ENCODE results near the gene THAP7. TPM values are rescaled to one million over a fixed set of nuclear protein-coding genes. Genes with fewer than 3 reads are reported as not detected.
"Not testable (repeated sequence)": the region's sequence is repeated elsewhere in the genome, so short reads cannot be mapped to it uniquely, and the experiment has no call there.

The THAP7 gene
- total RNA-seq, 2 experiments from 2014 or later = 25.1 to 27.2 TPM

DNA sequence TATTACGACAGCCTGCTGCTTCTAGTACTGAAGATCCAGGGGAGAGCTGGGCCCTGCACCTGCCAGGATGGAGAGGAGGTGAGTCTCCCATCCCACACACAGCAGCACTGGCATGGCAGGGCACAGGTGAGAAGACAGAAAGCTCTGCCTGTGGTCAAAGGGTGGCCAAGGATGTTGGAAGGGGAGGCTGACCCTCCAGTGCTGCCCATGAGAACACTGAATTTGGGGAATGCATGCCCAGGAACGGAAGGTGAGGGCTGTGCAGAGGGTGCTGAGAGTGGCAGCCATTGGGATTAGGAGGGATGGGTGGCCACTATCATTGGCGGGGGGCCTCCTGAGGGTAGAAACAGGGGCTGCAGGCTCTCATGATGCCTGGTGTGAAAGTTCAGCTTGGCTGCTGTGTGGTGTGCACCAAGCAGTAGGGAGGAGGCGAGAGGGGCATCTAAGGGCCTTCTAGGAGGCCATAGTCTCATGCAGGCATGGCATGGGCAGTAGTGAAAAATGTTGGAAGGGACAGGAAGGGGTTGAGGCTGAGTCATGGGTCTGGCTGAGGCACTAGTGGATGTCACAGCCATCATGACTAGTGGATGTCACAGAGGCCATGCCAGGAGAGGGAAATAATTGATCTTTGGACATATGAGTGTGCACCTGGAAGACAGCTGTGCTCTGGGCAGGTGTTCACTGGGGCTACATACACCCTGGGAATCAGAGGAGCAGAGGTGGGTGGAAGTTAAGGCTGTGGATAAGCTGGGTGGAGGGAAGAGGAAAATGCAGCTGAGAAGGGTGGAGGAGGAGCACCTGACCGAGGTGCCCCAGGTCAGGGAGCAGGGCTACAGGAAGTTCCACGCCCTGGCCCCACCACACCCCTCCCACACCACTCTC lies 41.3 kb upstream of the THAP7 start:
- intact Hi-C loops (cut with DNase I, micrococcal nuclease) = no loop called here
- Mint-ChIP-seq H3K9me3 (ENCODE audit: low read depth) (no peaks in the 10 kb centered on the region), H3K27ac (no peak overlapping the region), H3K4me3 (no peak overlapping the region), H3K36me3 (ENCODE audit: low read depth) (no peaks in the 10 kb centered on the region), H3K27me3 (peaks cover 15% of the 10 kb centered on the region), H3K4me1 (peaks cover 23% of the 10 kb centered on the region)
- CTCF ChIA-PET = interaction anchor here (0.6 kb wide), 1 partner anchor 302 kb away, joined by 3 read pairs; no protein-coding TSS in a partner anchor
- no peak for DNase-seq
- POLR2A ChIA-PET = no interaction called here
- ATAC-seq = no peak

DNA sequence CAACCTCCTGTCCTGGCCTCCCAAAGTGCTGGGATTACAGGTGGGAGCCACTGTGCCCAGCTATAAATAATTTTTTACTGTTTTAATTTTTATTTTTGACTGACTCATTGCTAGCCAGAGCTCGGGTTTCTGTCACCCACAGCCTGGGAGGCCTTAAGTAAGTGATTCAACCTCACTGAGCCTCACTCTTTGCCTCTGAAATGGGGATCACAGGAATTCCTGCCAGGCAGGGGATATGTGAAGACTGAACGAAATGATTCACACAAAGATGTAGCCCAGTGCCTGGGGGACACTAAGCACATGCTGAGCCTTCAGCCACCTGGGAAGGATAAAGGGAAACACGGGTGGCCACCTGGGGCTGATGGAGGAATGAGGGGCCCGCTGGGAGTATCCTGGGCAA lies 40.0 kb upstream of the THAP7 start:
- ChIA-PET POLR2A (no interaction called here), CTCF (interaction anchor here (1.2 kb wide), 1 partner anchor 27 kb away, joined by 4 read pairs; the partner anchor contains the start of gene P2RX6)
- peaks cover 15% of the 10 kb centered on the region for H3K27me3 Mint-ChIP-seq
- intact Hi-C loops (cut with DNase I, micrococcal nuclease) = no loop called here
- no peak for ATAC-seq
- no peaks in the 10 kb centered on the region for H3K36me3 Mint-ChIP-seq (ENCODE audit: low read depth)
- no peak overlapping the region for H3K4me3 Mint-ChIP-seq
- H3K27ac Mint-ChIP-seq = no peak overlapping the region
- peaks cover 23% of the 10 kb centered on the region for H3K4me1 Mint-ChIP-seq
- no peaks in the 10 kb centered on the region for H3K9me3 Mint-ChIP-seq (ENCODE audit: low read depth)
- no peak for DNase-seq

DNA sequence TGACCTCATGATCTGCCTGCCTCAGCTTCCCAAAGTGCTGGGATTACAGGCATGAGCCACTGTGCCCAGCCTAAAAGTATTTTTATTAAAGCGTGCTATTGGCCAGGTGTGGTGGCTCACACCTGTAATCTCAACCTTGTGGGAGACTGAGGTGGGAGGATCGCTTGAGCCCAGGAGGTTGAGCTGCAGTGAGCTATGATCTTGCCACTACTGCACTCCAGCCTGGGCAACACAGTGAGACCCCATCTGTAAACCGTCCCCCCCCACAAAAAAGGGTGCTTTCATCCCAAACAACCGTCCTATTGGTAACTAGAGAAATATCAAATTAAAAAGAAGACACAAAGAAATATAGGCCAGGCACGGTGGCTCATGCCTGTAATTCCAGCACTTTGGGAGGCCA lies 37.2 kb upstream of the THAP7 start:
- H3K27ac Mint-ChIP-seq; H3K4me1 Mint-ChIP-seq; H3K9me3 Mint-ChIP-seq (ENCODE audit: low read depth); ATAC-seq; intact Hi-C loops (cut with DNase I, micrococcal nuclease); POLR2A ChIA-PET; H3K4me3 Mint-ChIP-seq; H3K36me3 Mint-ChIP-seq (ENCODE audit: low read depth); DNase-seq: not testable (repeated sequence)
- H3K27me3 Mint-ChIP-seq = peaks cover 11% of the 10 kb centered on the region
- CTCF ChIA-PET = interaction anchor here (0.7 to 1.5 kb wide), 2 partner anchors 11 to 18 kb away, joined by 3 to 6 read pairs; no protein-coding TSS in a partner anchor

GRCh38 chr22:21038405-21038804 lies 36.5 kb upstream of the THAP7 start:
- Mint-ChIP-seq H3K27me3 (peaks cover 12% of the 10 kb centered on the region), H3K36me3 (ENCODE audit: low read depth) (no peaks in the 10 kb centered on the region), H3K27ac (no peak overlapping the region), H3K4me1 (peaks cover 4% of the 10 kb centered on the region), H3K4me3 (no peak overlapping the region), H3K9me3 (ENCODE audit: low read depth) (no peaks in the 10 kb centered on the region)
- ATAC-seq (no peak), DNase-seq (no peak)
- ChIA-PET CTCF (interaction anchor here (0.7 to 1.5 kb wide), 2 partner anchors 10 to 17 kb away, joined by 3 to 6 read pairs; no protein-coding TSS in a partner anchor), POLR2A (no interaction called here)
- intact Hi-C loops (cut with DNase I, micrococcal nuclease) = no loop called here

- DNase-seq (no peak), ATAC-seq (no peak)
- POLR2A ChIA-PET = no interaction called here
- no peak overlapping the region for H3K4me3 Mint-ChIP-seq
- H3K4me1 Mint-ChIP-seq = peaks cover 2% of the 10 kb centered on the region
- intact Hi-C loops (cut with DNase I, micrococcal nuclease) = loop anchor here in 1 of 2 experiments (5.0 kb wide), 1 partner anchor 42 kb away; no protein-coding TSS in a partner anchor
- CTCF ChIA-PET = no interaction called here
- no peak overlapping the region for H3K27ac Mint-ChIP-seq
- H3K27me3 Mint-ChIP-seq = peaks cover 21% of the 10 kb centered on the region
- no peaks in the 10 kb centered on the region for H3K36me3 Mint-ChIP-seq (ENCODE audit: low read depth)
- no peaks in the 10 kb centered on the region for H3K9me3 Mint-ChIP-seq (ENCODE audit: low read depth)
Measured at GRCh38 chr22:21034989-21035388, 33.1 kb upstream of the THAP7 start.

- ChIA-PET POLR2A (no interaction called here), CTCF (no interaction called here)
- no peak overlapping the region for H3K27ac Mint-ChIP-seq
- no peak for DNase-seq
- ATAC-seq = peak; percentile 57
- H3K27me3 Mint-ChIP-seq = peaks cover 24% of the 10 kb centered on the region
- peaks cover 2% of the 10 kb centered on the region for H3K4me1 Mint-ChIP-seq
- no peaks in the 10 kb centered on the region for H3K9me3 Mint-ChIP-seq (ENCODE audit: low read depth)
- no peak overlapping the region for H3K4me3 Mint-ChIP-seq
- intact Hi-C loops (cut with DNase I, micrococcal nuclease) = loop anchor here in 1 of 2 experiments (5.0 kb wide), 1 partner anchor 43 kb away; no protein-coding TSS in a partner anchor
- no peaks in the 10 kb centered on the region for H3K36me3 Mint-ChIP-seq (ENCODE audit: low read depth)
Measured at GRCh38 chr22:21033895-21034294, 32.0 kb upstream of the THAP7 start.

GRCh38 chr22:21032868-21033688 lies 31.2 kb upstream of the THAP7 start:
- ChIA-PET POLR2A (no interaction called here), CTCF (no interaction called here)
- H3K4me1 Mint-ChIP-seq = peaks cover 2% of the 10 kb centered on the region
- DNase-seq (no peak), ATAC-seq (no peak)
- H3K27ac Mint-ChIP-seq = no peak overlapping the region
- no peaks in the 10 kb centered on the region for H3K9me3 Mint-ChIP-seq (ENCODE audit: low read depth)
- no peaks in the 10 kb centered on the region for H3K36me3 Mint-ChIP-seq (ENCODE audit: low read depth)
- H3K4me3 Mint-ChIP-seq = no peak overlapping the region
- peaks cover 24% of the 10 kb centered on the region for H3K27me3 Mint-ChIP-seq
- intact Hi-C loops (cut with DNase I, micrococcal nuclease) = loop anchor here in 1 of 2 experiments (5.0 kb wide), 1 partner anchor 44 kb away; no protein-coding TSS in a partner anchor

- DNase-seq (no peak), ATAC-seq (peak; percentile 39)
- intact Hi-C loops (cut with DNase I, micrococcal nuclease) = loop anchor here in 1 of 2 experiments (5.0 kb wide), 1 partner anchor 45 kb away; no protein-coding TSS in a partner anchor
- Mint-ChIP-seq H3K27me3 (peaks cover 24% of the 10 kb centered on the region), H3K27ac (no peak within 1 kb of the TSS), H3K9me3 (ENCODE audit: low read depth) (no peaks in the 10 kb centered on the region), H3K4me1 (peaks cover 2% of the 10 kb centered on the region), H3K36me3 (ENCODE audit: low read depth) (no peaks in the 10 kb centered on the region), H3K4me3 (no peak within 1 kb of the TSS)
- CTCF ChIA-PET = no interaction called here
- POLR2A ChIA-PET = no interaction called here
Measured at GRCh38 chr22:21032037-21032867, 30.3 kb upstream of the THAP7 start, which contains the start of gene SLC7A4. Gene SLC7A4, minus strand, starts transcription at chr22:21032561. Its CDS starts 749 bp downstream, at chr22:21031812.

- Mint-ChIP-seq H3K4me3 (no peak overlapping the region), H3K27me3 (peaks cover 24% of the 10 kb centered on the region), H3K4me1 (peaks cover 2% of the 10 kb centered on the region), H3K27ac (no peak overlapping the region), H3K9me3 (ENCODE audit: low read depth) (no peaks in the 10 kb centered on the region), H3K36me3 (ENCODE audit: low read depth) (no peaks in the 10 kb centered on the region)
- POLR2A ChIA-PET = no interaction called here
- ATAC-seq = no peak
- CTCF ChIA-PET = no interaction called here
- intact Hi-C loops (cut with DNase I, micrococcal nuclease) = loop anchor here in 1 of 2 experiments (5.0 kb wide), 1 partner anchor 46 kb away; no protein-coding TSS in a partner anchor
- no peak for DNase-seq
Measured at GRCh38 chr22:21031545-21032036, 29.7 kb upstream of the THAP7 start.

DNA sequence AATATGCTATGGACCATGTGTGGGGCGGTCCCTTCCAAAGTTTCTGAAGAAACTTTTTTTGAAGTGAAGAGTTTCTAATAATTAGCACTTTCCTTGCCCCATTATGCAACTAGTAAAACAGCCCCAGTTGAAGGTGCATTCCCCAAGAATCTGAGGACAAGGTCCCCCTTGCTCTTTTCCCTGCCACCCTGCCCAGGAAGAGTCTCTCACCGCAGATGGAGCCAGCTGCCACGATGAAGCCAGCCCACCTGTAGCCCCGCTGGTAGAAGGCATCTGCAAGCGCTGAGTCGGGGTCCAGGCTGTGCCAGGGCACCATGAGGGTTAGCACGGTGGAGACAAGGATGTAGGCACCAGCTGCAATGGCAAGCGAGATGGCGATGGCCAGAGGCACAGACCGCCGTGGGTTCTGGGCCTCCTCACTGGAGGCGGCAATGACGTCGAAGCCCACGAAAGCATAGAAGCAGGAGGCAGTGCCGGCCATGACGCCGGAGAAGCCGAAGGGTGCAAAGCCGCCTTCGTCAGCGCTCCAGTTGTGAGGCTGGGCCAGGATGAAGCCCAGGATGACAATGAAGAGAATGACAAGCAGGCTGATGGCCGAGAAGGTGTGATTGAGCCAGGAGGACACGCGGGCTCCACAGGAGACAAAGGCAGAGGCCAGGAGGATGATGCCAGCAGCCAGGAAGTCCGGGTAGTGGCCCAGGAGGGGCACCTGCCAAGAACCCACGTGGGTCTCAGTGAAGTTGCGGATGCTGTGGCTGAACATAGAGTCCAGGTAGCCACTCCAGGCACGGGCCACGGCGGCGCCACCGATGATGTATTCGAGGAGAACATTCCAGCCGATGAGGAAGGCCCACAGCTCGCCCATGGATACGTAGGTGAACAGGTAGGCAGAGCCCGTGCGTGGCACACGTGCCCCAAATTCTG lies 29.0 kb upstream of the THAP7 start:
- no peak for DNase-seq
- Mint-ChIP-seq H3K27me3 (peaks cover 24% of the 10 kb centered on the region), H3K36me3 (ENCODE audit: low read depth) (no peaks in the 10 kb centered on the region), H3K9me3 (ENCODE audit: low read depth) (no peaks in the 10 kb centered on the region), H3K4me3 (no peak overlapping the region), H3K4me1 (peaks cover 2% of the 10 kb centered on the region), H3K27ac (no peak overlapping the region)
- no peak for ATAC-seq
- intact Hi-C loops (cut with DNase I, micrococcal nuclease) = loop anchor here in 1 of 2 experiments (5.0 kb wide), 1 partner anchor 46 kb away; no protein-coding TSS in a partner anchor
- CTCF ChIA-PET = no interaction called here
- POLR2A ChIA-PET = no interaction called here

Measured in activated CD4-positive, alpha-beta T cell treated with anti-CD3 and anti-CD28 coated beads for 36 hours (primary cell).